K562 (cell line): Measurements from ENCODE around the gene BEND5.

Source experiments
- CTCF ChIP-seq, 3 experiments: IDR thresholded peaks in 2 of 3; conservative IDR thresholded peaks in 1 of 3; 2 replicates each; pipeline ENCODE4 v1.5.1; 2011 to 2012; ENCODE audit warnings: low read length in 3 of 3, mild to moderate bottlenecking in 3 of 3, control low read depth in 2 of 3, improper control_type of control experiment in 1 of 3, inconsistent platforms in 1 of 3, low read depth in 1 of 3, mixed read lengths in 1 of 3, moderate library complexity in 1 of 3; ENCODE audit not compliant: insufficient read depth in 2 of 3
- TF ChIP-seq, protein P1 (sequence below): fragments of 450-650 bp; formaldehyde crosslinking; IDR thresholded peaks from 2 replicates; pipeline ENCODE4 v1.4.0; 2020; ENCODE audit warnings: mild to moderate bottlenecking, moderate library complexity

GRCh38 chr1:48679859-48680258 lies 96.8 kb downstream of the BEND5 start:
- no peak for TF ChIP-seq CTCF (IDR thresholded peaks at IDR 0.05 in 2 of 3, conservative IDR thresholded peaks at IDR 0.05 in 1 of 3; ENCODE audit: insufficient read depth in 2 of 3, low read depth in 1 of 3, low read length in 3 of 3)
- TF ChIP-seq, protein P1, sequence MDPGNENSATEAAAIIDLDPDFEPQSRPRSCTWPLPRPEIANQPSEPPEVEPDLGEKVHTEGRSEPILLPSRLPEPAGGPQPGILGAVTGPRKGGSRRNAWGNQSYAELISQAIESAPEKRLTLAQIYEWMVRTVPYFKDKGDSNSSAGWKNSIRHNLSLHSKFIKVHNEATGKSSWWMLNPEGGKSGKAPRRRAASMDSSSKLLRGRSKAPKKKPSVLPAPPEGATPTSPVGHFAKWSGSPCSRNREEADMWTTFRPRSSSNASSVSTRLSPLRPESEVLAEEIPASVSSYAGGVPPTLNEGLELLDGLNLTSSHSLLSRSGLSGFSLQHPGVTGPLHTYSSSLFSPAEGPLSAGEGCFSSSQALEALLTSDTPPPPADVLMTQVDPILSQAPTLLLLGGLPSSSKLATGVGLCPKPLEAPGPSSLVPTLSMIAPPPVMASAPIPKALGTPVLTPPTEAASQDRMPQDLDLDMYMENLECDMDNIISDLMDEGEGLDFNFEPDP (CRISPR knock-in tag): no peak
